ENCODE measurements around the gene ATP11A. TPM values are rescaled to one million over a fixed set of nuclear protein-coding genes. Genes with fewer than 3 reads are reported as not detected.

ATP11A gene
- total RNA-seq, 2 experiments from 2014 or later, result 28.8 to 30.2 TPM

- Mint-ChIP-seq H3K27me3 (no peaks in the 10 kb centered on the region), H3K9me3 (no peaks in the 10 kb centered on the region), H3K36me3 (ENCODE audit: low read depth) (no peaks in the 10 kb centered on the region), H3K4me3 (no peak overlapping the region), H3K4me1 (ENCODE audit: low read depth) (no peaks in the 10 kb centered on the region), H3K27ac (no peak overlapping the region)
- no peak for DNase-seq
- intact Hi-C loops (cut with micrococcal nuclease), result no loop called here
- ATAC-seq, result no peak
- ChIA-PET POLR2A (no interaction called here), CTCF (interaction anchor here (1.2 to 1.3 kb wide), 2 partner anchors 13 to 137 kb away, joined by 3 read pairs; no protein-coding TSS in a partner anchor)
- no peak for TF ChIP-seq CTCF (IDR thresholded peaks at IDR 0.05)
Observed at GRCh38 chr13:112737294-112737693, 47.5 kb downstream of the ATP11A start.

- TF ChIP-seq CTCF (IDR thresholded peaks at IDR 0.05), result no peak
- ChIA-PET CTCF (no interaction called here), POLR2A (interaction anchor here (0.6 kb wide), 1 partner anchor 81 kb away, joined by 3 read pairs; no protein-coding TSS in a partner anchor)
- Mint-ChIP-seq H3K9me3 (no peaks in the 10 kb centered on the region), H3K4me1 (ENCODE audit: low read depth) (no peaks in the 10 kb centered on the region), H3K4me3 (no peak overlapping the region), H3K36me3 (ENCODE audit: low read depth) (no peaks in the 10 kb centered on the region), H3K27ac (no peak overlapping the region), H3K27me3 (no peaks in the 10 kb centered on the region)
- ATAC-seq (no peak), DNase-seq (no peak)
- intact Hi-C loops (cut with micrococcal nuclease), result no loop called here
Observed at GRCh38 chr13:112738606-112739005, 48.8 kb downstream of the ATP11A start.

GRCh38 chr13:112740502-112741131 is 50.8 kb downstream of the ATP11A start:
- ChIA-PET CTCF (no interaction called here), POLR2A (no interaction called here)
- TF ChIP-seq CTCF (IDR thresholded peaks at IDR 0.05), result no peak
- no peaks in the 10 kb centered on the region for H3K9me3 Mint-ChIP-seq
- no peak overlapping the region for H3K27ac Mint-ChIP-seq
- H3K27me3 Mint-ChIP-seq, result no peaks in the 10 kb centered on the region
- no peaks in the 10 kb centered on the region for H3K4me1 Mint-ChIP-seq (ENCODE audit: low read depth)
- intact Hi-C loops (cut with micrococcal nuclease), result no loop called here
- no peaks in the 10 kb centered on the region for H3K36me3 Mint-ChIP-seq (ENCODE audit: low read depth)
- DNase-seq, result no peak
- no peak overlapping the region for H3K4me3 Mint-ChIP-seq
- no peak for ATAC-seq

- H3K4me3 Mint-ChIP-seq, result no peak overlapping the region
- no peak overlapping the region for H3K27ac Mint-ChIP-seq
- no peak for DNase-seq
- CTCF ChIA-PET, result no interaction called here
- no peak for TF ChIP-seq CTCF (IDR thresholded peaks at IDR 0.05)
- H3K4me1 Mint-ChIP-seq (ENCODE audit: low read depth), result no peaks in the 10 kb centered on the region
- H3K27me3 Mint-ChIP-seq, result no peaks in the 10 kb centered on the region
- no peak for ATAC-seq
- H3K9me3 Mint-ChIP-seq, result no peaks in the 10 kb centered on the region
- POLR2A ChIA-PET, result no interaction called here
- intact Hi-C loops (cut with micrococcal nuclease), result no loop called here
- H3K36me3 Mint-ChIP-seq (ENCODE audit: low read depth), result no peaks in the 10 kb centered on the region
Observed at GRCh38 chr13:112741185-112741755, 51.4 kb downstream of the ATP11A start.

GRCh38 chr13:112741835-112742570 is 52.2 kb downstream of the ATP11A start:
- Mint-ChIP-seq H3K9me3 (no peaks in the 10 kb centered on the region), H3K36me3 (ENCODE audit: low read depth) (no peaks in the 10 kb centered on the region), H3K4me3 (no peak overlapping the region), H3K27me3 (no peaks in the 10 kb centered on the region), H3K27ac (no peak overlapping the region), H3K4me1 (ENCODE audit: low read depth) (no peaks in the 10 kb centered on the region)
- no peak for TF ChIP-seq CTCF (IDR thresholded peaks at IDR 0.05)
- POLR2A ChIA-PET, result no interaction called here
- DNase-seq, result no peak
- intact Hi-C loops (cut with micrococcal nuclease), result no loop called here
- CTCF ChIA-PET, result no interaction called here
- ATAC-seq, result no peak
